GM21528 (cell line): Measurements from ENCODE around the gene ANP32A.
"Not testable (repeated sequence)": the region's sequence is repeated elsewhere in the genome, so short reads cannot be mapped to it uniquely, and the experiment has no call there.

Source experiments
- ATAC-seq: cut with Tn5 transposase; IDR thresholded peaks from one replicate; pipeline ENCODE4 v1.9.1; 2021; ENCODE audit warnings: mild to moderate bottlenecking, moderate library complexity; ENCODE audit not compliant: unreplicated experiment, low FRiP score

Gene ANP32A

GRCh38 chr15:68820295-68821189 is at the start of gene ANP32A:
TSS of gene ANP32A (minus strand) at chr15:68820895. CDS start at chr15:68820751, 144 bp downstream.
- peak; percentile 40 for ATAC-seq

GRCh38 chr15:68868296-68868695 is 47.6 kb upstream of the ANP32A start:
- ATAC-seq = no peak

GRCh38 chr15:68862415-68862814 is 41.7 kb upstream of the ANP32A start:
- no peak for ATAC-seq

GRCh38 chr15:68858666-68859065 is 38.0 kb upstream of the ANP32A start:
- ATAC-seq = not testable (repeated sequence)

GRCh38 chr15:68857443-68857842 is 36.7 kb upstream of the ANP32A start:
- not testable (repeated sequence) for ATAC-seq

- no peak for ATAC-seq
These were observed 31.8 kb upstream of the ANP32A start for GRCh38 chr15:68852461-68852860.

- ATAC-seq = no peak
These were observed 31.3 kb upstream of the ANP32A start for GRCh38 chr15:68851971-68852370.

- ATAC-seq = no peak
These were observed 28.8 kb upstream of the ANP32A start for GRCh38 chr15:68849497-68849896.

- ATAC-seq = no peak
These were observed 26.2 kb upstream of the ANP32A start for GRCh38 chr15:68846851-68847439.

- no peak for ATAC-seq
These were observed 24.3 kb upstream of the ANP32A start for GRCh38 chr15:68844856-68845550.

- ATAC-seq = no peak
These were observed 23.0 kb upstream of the ANP32A start for GRCh38 chr15:68843425-68844311.

GRCh38 chr15:68842958-68843357 is 22.3 kb upstream of the ANP32A start:
- no peak for ATAC-seq

- ATAC-seq = no peak
These were observed 13.7 kb upstream of the ANP32A start for GRCh38 chr15:68834346-68834745.

- ATAC-seq = no peak
These were observed 13.1 kb upstream of the ANP32A start for GRCh38 chr15:68833700-68834331.

- no peak for ATAC-seq
These were observed 9.6 kb upstream of the ANP32A start for GRCh38 chr15:68830141-68830785.

GRCh38 chr15:68829068-68829467 is 8.4 kb upstream of the ANP32A start:
- no peak for ATAC-seq

GRCh38 chr15:68823561-68823960 is 2.9 kb upstream of the ANP32A start:
- ATAC-seq = no peak

GRCh38 chr15:68822818-68823217 is 2.1 kb upstream of the ANP32A start:
- ATAC-seq = no peak

GRCh38 chr15:68821841-68822381 is 1.2 kb upstream of the ANP32A start:
- no peak for ATAC-seq
